Measurements from ENCODE around the gene LRRFIP1.

DNA sequence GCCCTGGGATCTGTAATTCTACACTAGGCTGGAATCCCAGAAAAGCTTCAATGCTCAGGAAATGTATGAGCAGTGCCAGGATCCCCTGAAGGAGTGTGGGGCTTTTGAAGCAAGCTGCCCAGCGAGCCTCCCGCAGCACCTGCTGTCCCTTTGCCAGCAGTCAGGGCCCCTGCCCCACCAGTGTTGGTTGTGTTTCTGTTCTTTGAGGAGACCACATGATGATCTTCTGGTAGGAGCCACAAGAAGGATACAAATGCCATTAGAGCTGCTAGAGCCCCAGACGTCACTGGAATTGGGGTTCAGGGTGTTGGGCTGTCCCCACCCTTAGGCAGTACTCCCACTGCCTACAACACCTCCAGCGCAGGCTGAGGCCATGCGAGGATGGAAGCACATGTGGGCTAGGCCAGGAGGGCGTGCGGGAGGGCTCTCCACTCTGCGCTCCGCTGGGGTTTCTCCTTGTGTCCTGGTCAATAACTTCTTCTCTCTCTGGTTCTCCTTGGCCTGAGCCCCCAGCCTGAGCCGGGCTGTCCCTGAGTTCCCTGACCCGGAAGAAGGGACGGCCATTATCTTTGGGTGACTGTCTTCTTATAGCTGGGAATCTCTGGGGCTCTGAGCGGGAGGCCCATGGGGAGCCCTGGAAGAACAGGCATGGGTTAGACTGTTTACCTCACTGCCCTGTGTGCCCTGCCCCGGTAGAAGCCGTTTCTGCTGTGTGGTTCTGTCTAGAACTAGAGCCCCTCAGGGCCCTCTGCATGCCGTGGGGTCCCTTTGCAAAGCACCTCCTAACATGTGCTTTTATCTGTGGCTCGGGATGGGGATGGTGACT lies 73.9 kb downstream of the LRRFIP1 start:
- TF ChIP-seq POLR2A (IDR thresholded peaks at IDR 0.05; ENCODE audit: low read depth, low read length), result no peak
- no peak for TF ChIP-seq CTCF (IDR thresholded peaks at IDR 0.05; ENCODE audit: extremely low read depth in 1 of 2, insufficient read depth in 1 of 2, low read depth in 1 of 2, low read length in 2 of 2)
- TF ChIP-seq POLR2AphosphoS5 (IDR thresholded peaks at IDR 0.05; ENCODE audit: insufficient read depth, low read depth, low read length), result no peak
- no peak for TF ChIP-seq EZH2 (IDR thresholded peaks at IDR 0.05; ENCODE audit: borderline replicate concordance, low read depth, low read length, severe bottlenecking)
- no peak for TF ChIP-seq JUN (IDR thresholded peaks at IDR 0.05; ENCODE audit: borderline replicate concordance, insufficient read depth, insufficient read length, low read depth)
- no peak for TF ChIP-seq MYC (IDR thresholded peaks at IDR 0.05; ENCODE audit: low read depth, low read length)
- no peak for TF ChIP-seq MAX (IDR thresholded peaks at IDR 0.05; ENCODE audit: insufficient read depth, insufficient read length)

All from endothelial cell of umbilical vein (primary cell).